Mesothelial cell of epicardium (in vitro differentiated cells): ENCODE measurements around the gene AUTS2. TPM values are rescaled to one million over a fixed set of nuclear protein-coding genes. Genes with fewer than 3 reads are reported as not detected.

Experiments used
- DNase-seq, 2 experiments: peaks; one replicate each; pipeline ENCODE4 v3.0.0; 2021; ENCODE audit warnings: low spot score in 2 of 2; ENCODE audit not compliant: unreplicated experiment in 2 of 2
- H3K27ac Mint-ChIP-seq: 2 replicates; pipeline ENCODE4 v1.8.0; 2021; ENCODE audit warnings: mixed read lengths
- H3K27me3 Mint-ChIP-seq: 2 replicates; pipeline ENCODE4 v1.8.0; 2021; ENCODE audit warnings: low read depth, mixed read lengths
- H3K36me3 Mint-ChIP-seq: 2 replicates; pipeline ENCODE4 v1.8.0; 2021; ENCODE audit warnings: mixed read lengths
- H3K4me1 Mint-ChIP-seq: 2 replicates; pipeline ENCODE4 v1.8.0; 2021; ENCODE audit warnings: mixed read lengths
- H3K4me3 Mint-ChIP-seq: 2 replicates; pipeline ENCODE4 v1.8.0; 2021; ENCODE audit warnings: mild to moderate bottlenecking, moderate library complexity, mixed read lengths
- H3K9me3 Mint-ChIP-seq: 2 replicates; pipeline ENCODE4 v1.8.0; 2021; ENCODE audit warnings: mixed read lengths
- CTCF ChIP-seq: fragments of 200-600 bp; sonication (generic); IDR thresholded peaks from one replicate; pipeline ENCODE4 v1.5.0; 2021; ENCODE audit warnings: antibody characterized with exemption; ENCODE audit not compliant: unreplicated experiment
- total RNA-seq: library from RNA; stranded (reverse); gene quantifications from 3 replicates; pipeline ENCODE4 v1.2.1, GENCODE V29; 2021

AUTS2 gene
- total RNA-seq, 1 donor from 2014 or later: 135 TPM

DNA sequence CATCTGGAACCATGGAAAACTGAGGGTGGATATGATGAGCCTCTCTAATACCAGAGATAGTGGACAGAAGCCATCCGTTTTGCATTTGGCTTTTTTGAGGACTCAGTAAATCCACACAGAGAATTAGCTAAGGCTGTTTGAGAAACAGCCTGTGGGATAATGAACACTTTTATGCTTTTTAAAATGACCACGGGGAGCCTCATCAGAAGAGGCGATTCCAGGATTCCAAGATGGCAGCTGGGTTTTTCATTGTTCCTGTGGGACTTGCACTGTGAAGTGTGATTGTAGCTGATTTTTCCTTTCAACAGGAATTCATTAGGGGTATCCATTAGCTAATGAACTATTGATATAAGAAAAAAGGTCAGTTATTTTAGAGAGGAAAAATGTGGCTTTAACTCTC, 353.2 kb downstream of the AUTS2 start:
- Mint-ChIP-seq H3K36me3 (no peaks in the 10 kb centered on the region), H3K9me3 (no peaks in the 10 kb centered on the region), H3K27me3 (no peaks in the 10 kb centered on the region), H3K27ac (no peak overlapping the region), H3K4me3 (no peak overlapping the region), H3K4me1 (peaks cover 30% of the 10 kb centered on the region)
- DNase-seq: no peak
- no peak for TF ChIP-seq CTCF

DNA sequence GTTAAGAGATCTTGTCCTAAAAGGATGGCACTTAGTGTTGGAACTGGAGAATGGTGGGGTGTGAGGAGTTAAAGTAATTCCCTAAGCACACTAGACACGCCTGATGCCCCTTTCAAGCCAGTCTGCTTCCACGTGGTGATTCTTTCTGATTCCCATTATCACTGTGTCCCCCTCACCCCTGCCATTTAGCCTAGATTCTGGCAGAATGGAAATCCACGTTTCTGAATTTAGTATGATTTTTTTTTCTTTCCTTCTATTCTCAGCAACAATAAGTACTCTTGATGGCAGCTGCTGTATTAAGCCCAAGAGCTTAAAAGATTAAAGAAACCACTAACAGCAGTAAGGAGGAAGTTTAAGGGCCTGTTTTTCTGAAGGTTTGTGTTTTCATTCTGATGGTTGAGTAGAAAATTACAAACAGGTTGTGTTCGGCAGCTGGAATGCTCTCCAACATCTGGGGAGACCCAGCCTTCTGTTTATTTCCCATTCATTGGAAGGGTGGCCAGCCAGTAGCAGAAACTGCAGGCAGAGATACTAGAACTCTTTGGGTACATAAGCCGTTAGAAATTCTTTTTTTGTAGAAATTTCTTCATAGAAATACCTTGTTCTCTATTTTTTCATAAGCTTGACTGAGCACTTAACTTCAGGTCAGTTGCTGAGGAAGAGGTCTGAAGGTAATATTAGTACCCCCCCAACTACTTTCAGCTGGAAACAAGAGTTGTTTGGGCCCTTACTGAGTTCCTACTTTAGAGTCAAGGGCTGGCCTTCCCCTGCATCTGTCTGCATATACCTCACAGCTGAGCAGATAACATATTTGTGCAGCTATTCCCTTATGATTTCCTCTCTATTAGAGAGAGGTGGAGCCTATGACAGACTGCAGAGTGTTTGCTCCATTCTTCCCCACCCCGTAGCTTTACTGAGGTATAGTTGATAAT, 355.1 kb downstream of the AUTS2 start:
- DNase-seq: no peak
- no peak for TF ChIP-seq CTCF
- peak overlapping the region; percentile 48 for H3K27ac Mint-ChIP-seq
- H3K27me3 Mint-ChIP-seq: no peaks in the 10 kb centered on the region
- no peaks in the 10 kb centered on the region for H3K36me3 Mint-ChIP-seq
- H3K4me1 Mint-ChIP-seq: peaks cover 29% of the 10 kb centered on the region
- H3K9me3 Mint-ChIP-seq: no peaks in the 10 kb centered on the region
- no peak overlapping the region for H3K4me3 Mint-ChIP-seq

GRCh38 chr7:69956541-69956940, 358.3 kb downstream of the AUTS2 start:
- no peak for TF ChIP-seq CTCF
- no peak for DNase-seq
- H3K9me3 Mint-ChIP-seq: no peaks in the 10 kb centered on the region
- no peaks in the 10 kb centered on the region for H3K27me3 Mint-ChIP-seq
- H3K27ac Mint-ChIP-seq: no peak overlapping the region
- peaks cover 39% of the 10 kb centered on the region for H3K4me1 Mint-ChIP-seq
- H3K36me3 Mint-ChIP-seq: no peaks in the 10 kb centered on the region
- H3K4me3 Mint-ChIP-seq: no peak overlapping the region

DNA sequence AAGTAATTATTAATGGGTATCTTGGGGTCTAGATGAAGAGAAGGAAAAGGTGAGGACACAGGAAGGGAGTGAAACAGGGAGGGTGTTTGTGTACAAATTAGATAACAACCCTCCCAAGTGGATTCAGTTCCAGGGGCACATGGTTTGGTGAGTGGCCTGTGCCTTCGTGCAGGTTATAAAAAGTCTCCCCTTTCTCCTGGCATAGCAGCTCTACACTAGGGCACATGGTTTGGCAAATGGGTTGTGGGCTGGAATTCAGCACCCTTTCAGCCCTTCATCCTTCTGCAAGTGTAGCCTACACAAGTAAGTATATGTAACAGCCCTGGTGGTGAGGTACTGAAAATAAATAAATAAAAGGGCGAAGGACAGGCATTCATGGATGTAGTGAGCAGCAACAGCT, 359.4 kb downstream of the AUTS2 start:
- no peak for DNase-seq
- Mint-ChIP-seq H3K27ac (no peak overlapping the region), H3K4me3 (no peak overlapping the region), H3K36me3 (no peaks in the 10 kb centered on the region), H3K9me3 (no peaks in the 10 kb centered on the region), H3K27me3 (no peaks in the 10 kb centered on the region), H3K4me1 (peaks cover 49% of the 10 kb centered on the region)
- TF ChIP-seq CTCF: no peak

- H3K27me3 Mint-ChIP-seq: no peaks in the 10 kb centered on the region
- peak overlapping the region; percentile 8 for H3K27ac Mint-ChIP-seq
- no peaks in the 10 kb centered on the region for H3K36me3 Mint-ChIP-seq
- H3K4me1 Mint-ChIP-seq: peaks cover 45% of the 10 kb centered on the region
- no peak for DNase-seq
- H3K9me3 Mint-ChIP-seq: no peaks in the 10 kb centered on the region
- no peak overlapping the region for H3K4me3 Mint-ChIP-seq
- TF ChIP-seq CTCF: no peak
Measured at GRCh38 chr7:69959789-69960499, 361.7 kb downstream of the AUTS2 start.
